Measurements from ENCODE around the gene HDAC10.

GRCh38 chr22:50262973-50263617, 12.0 kb upstream of the HDAC10 start:
- TF ChIP-seq REST (IDR thresholded peaks at IDR 0.05; ENCODE audit: low read depth, low read length) (no peak), EP300 (IDR thresholded peaks at IDR 0.05; ENCODE audit: borderline replicate concordance in 1 of 2, low read depth in 1 of 2, low read length in 1 of 2) (no peak), MAX (IDR thresholded peaks at IDR 0.05; ENCODE audit: low read depth) (no peak), CTCF (IDR thresholded peaks at IDR 0.05) (no peak)
